K562 (cell line): ENCODE data around the gene PRRT1. TPM values are rescaled to one million over a fixed set of nuclear protein-coding genes. Genes with fewer than 3 reads are reported as not detected.

Source experiments
- BCL6 ChIP-seq: fragments of 250-450 bp; sonication (Bioruptor Pico); IDR thresholded peaks from 2 replicates; pipeline ENCODE4 v1.4.0; 2020
- EHMT2 ChIP-seq: fragments of 450-650 bp; IDR thresholded peaks from 2 replicates; pipeline ENCODE4 v1.6.1; 2018; ENCODE audit warnings: antibody characterized with exemption
- GTF2E2 ChIP-seq: fragments of 200-800 bp; sonication (Bioruptor generic); IDR thresholded peaks from 2 replicates; pipeline ENCODE4 v1.6.1; 2016; ENCODE audit warnings: missing genetic modification characterization, missing compliant biosample characterization
- HDAC8 ChIP-seq: fragments of 450-650 bp; IDR thresholded peaks from 2 replicates; pipeline ENCODE4 v1.6.1; 2016; ENCODE audit warnings: mild to moderate bottlenecking, missing genetic modification characterization, moderate library complexity, missing compliant biosample characterization
- MIER1 ChIP-seq: fragments of 450-650 bp; IDR thresholded peaks from 2 replicates; pipeline ENCODE4 v1.6.1; 2016; ENCODE audit warnings: antibody characterized with exemption, mild to moderate bottlenecking, low read depth
- MTF1 ChIP-seq: fragments of 250-450 bp; sonication (Bioruptor Pico); IDR thresholded peaks from 2 replicates; pipeline ENCODE4 v1.9.0; 2021; ENCODE audit warnings: moderate library complexity, mild to moderate bottlenecking, inconsistent platforms, borderline replicate concordance
- MXI1 ChIP-seq: IDR thresholded peaks from 2 replicates; pipeline ENCODE4 v1.6.1; 2011; ENCODE audit warnings: low read depth, mild to moderate bottlenecking, improper control_type of control experiment, low read length
- NFATC3 ChIP-seq: fragments of 450-650 bp; IDR thresholded peaks from 2 replicates; pipeline ENCODE4 v1.6.1; 2017; ENCODE audit warnings: mild to moderate bottlenecking
- NFYB ChIP-seq: IDR thresholded peaks from 2 replicates; pipeline ENCODE4 v1.6.1; 2011; ENCODE audit warnings: mild to moderate bottlenecking, moderate library complexity; ENCODE audit not compliant: insufficient read length; ENCODE audit errors: extremely low read depth
- PCBP1 ChIP-seq: fragments of 200-400 bp; formaldehyde crosslinking; IDR thresholded peaks from 2 replicates; pipeline ENCODE4 v1.6.1; 2018; ENCODE audit warnings: mild to moderate bottlenecking, low read depth, low read length; ENCODE audit not compliant: poor library complexity, severe bottlenecking
- SUPT5H ChIP-seq: fragments of 450-650 bp; IDR thresholded peaks from 2 replicates; pipeline ENCODE4 v1.6.1; 2016
- YY1 ChIP-seq, 3 experiments: IDR thresholded peaks; 2 replicates each; pipeline ENCODE4 v1.6.1; 2011; ENCODE audit warnings: low read length in 2 of 3, mild to moderate bottlenecking in 2 of 3, moderate library complexity in 2 of 3, borderline replicate concordance in 1 of 3, control low read depth in 1 of 3, low read depth in 1 of 3; ENCODE audit not compliant: insufficient read depth in 3 of 3, insufficient replicate concordance in 2 of 3, control insufficient read depth in 1 of 3, insufficient read length in 1 of 3; ENCODE audit errors: extremely low read depth in 1 of 3
- ZNF239 ChIP-seq: fragments of 250-450 bp; sonication (Bioruptor Pico); IDR thresholded peaks from 2 replicates; pipeline ENCODE4 v1.4.0; 2020; ENCODE audit warnings: mild to moderate bottlenecking
- ZNF324 ChIP-seq: fragments of 250-450 bp; sonication (Bioruptor Pico); IDR thresholded peaks from 2 replicates; pipeline ENCODE4 v1.4.0; 2020; ENCODE audit warnings: mild to moderate bottlenecking
- polyA plus RNA-seq, 8 experiments: library from polyadenylated mRNA; depleted of rRNA in 4 of 8; stranded (reverse) in 5 of 8; unstranded in 3 of 8; fragments of >200 nt; fragmentation: Nextera tagmentation in 2 of 8; fragmentation: Illumina TruSeq in 1 of 8; extraction: Ambion mirVana in 2 of 8; extraction: Trizol in 1 of 8; gene quantifications; 2 replicates each; pipeline versions ENCODE4 v1.2.1 to v1.2.3, GENCODE V29; 2011 to 2014; ENCODE audit warnings: inconsistent platforms in 1 of 8, missing spikeins in 1 of 8
- total RNA-seq, 7 experiments: library from RNA; depleted of rRNA in 6 of 7; stranded (reverse); fragments of >200 nt in 6 of 7; fragmentation: Illumina TruSeq in 2 of 7; extraction: Trizol in 2 of 7; gene quantifications; 2 replicates each; pipeline versions ENCODE4 v1.2.1 to v1.2.3, GENCODE V29; 2011 to 2021; ENCODE audit warnings: low replicate concordance in 1 of 7
- TF ChIP-seq, protein P1 (sequence below): fragments of 450-650 bp; IDR thresholded peaks from 2 replicates; pipeline ENCODE4 v1.6.1; 2016; ENCODE audit warnings: low read depth, mild to moderate bottlenecking, moderate library complexity
- TF ChIP-seq, protein P2 (sequence below): IDR thresholded peaks from 3 replicates; pipeline ENCODE4 v1.6.1; 2011; ENCODE audit warnings: borderline replicate concordance, mild to moderate bottlenecking; ENCODE audit not compliant: insufficient read length, insufficient read depth
- TF ChIP-seq, protein P3 (sequence below), 2 experiments: IDR thresholded peaks; 2 replicates each; pipeline ENCODE4 v1.6.1; 2012; ENCODE audit warnings: improper control_type of control experiment in 2 of 2, low read depth in 2 of 2, low read length in 2 of 2, borderline replicate concordance in 1 of 2
- TF ChIP-seq, protein P4 (sequence below): fragments of 250-450 bp; sonication (Bioruptor Pico); IDR thresholded peaks from 2 replicates; pipeline ENCODE4 v1.4.0; 2020; ENCODE audit warnings: mild to moderate bottlenecking, moderate library complexity, borderline replicate concordance
- TF ChIP-seq, protein P5 (sequence below): fragments of 250-450 bp; sonication (Bioruptor Pico); IDR thresholded peaks from 2 replicates; pipeline ENCODE4 v1.8.0; 2021; ENCODE audit warnings: borderline replicate concordance, mild to moderate bottlenecking, moderate library complexity; ENCODE audit not compliant: poor library complexity, severe bottlenecking

The PRRT1 gene
- total and polyA plus RNA-seq, 9 of the 15 experiments (the other 6 are each of a cell fraction or from before 2014, with no cell fraction given) = 0.14 to 3.5 (median 0.41) TPM

DNA sequence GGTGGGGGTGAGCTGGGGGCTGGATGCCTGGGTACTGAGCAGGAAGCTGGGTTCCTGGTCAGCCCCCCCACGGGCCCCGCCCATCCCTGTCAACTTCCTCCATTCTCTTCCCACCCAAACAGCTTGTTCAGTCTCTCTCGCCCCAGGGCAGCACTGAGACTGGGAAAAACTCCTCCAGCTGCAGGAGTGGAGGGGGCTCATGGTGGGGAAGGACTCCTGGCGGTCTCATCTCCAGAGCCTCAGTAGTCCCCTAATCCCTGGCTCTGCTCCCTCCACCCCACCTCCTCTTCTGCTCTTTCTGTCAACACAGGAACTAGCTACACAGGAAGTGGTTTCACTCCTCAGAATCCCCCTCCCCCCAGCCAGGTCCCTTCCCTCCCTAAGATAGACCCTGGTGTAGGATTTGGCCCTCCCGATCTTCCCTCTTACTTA is 40.9 kb upstream of the PRRT1 start, which contains the start of gene GPSM3 (continued):
- TF ChIP-seq MIER1 = no peak
- no peak for TF ChIP-seq NFATC3
- TF ChIP-seq, protein P1, sequence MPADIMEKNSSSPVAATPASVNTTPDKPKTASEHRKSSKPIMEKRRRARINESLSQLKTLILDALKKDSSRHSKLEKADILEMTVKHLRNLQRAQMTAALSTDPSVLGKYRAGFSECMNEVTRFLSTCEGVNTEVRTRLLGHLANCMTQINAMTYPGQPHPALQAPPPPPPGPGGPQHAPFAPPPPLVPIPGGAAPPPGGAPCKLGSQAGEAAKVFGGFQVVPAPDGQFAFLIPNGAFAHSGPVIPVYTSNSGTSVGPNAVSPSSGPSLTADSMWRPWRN = no peak
- peak in 1 of 3 experiments; percentile 8 for TF ChIP-seq YY1 (IDR thresholded peaks at IDR 0.05; ENCODE audit: borderline replicate concordance in 1 of 3, control insufficient read depth in 1 of 3, extremely low read depth in 1 of 3, insufficient read depth in 3 of 3, insufficient read length in 1 of 3, insufficient replicate concordance in 2 of 3, low read depth in 1 of 3, low read length in 2 of 3)
- TF ChIP-seq GTF2E2 (tag) = peak; percentile 20; the same call in 1 of the 2 replicates
- TF ChIP-seq HDAC8 (tag) = no peak
- TF ChIP-seq SUPT5H = peak; percentile 76
- TF ChIP-seq, protein P2, sequence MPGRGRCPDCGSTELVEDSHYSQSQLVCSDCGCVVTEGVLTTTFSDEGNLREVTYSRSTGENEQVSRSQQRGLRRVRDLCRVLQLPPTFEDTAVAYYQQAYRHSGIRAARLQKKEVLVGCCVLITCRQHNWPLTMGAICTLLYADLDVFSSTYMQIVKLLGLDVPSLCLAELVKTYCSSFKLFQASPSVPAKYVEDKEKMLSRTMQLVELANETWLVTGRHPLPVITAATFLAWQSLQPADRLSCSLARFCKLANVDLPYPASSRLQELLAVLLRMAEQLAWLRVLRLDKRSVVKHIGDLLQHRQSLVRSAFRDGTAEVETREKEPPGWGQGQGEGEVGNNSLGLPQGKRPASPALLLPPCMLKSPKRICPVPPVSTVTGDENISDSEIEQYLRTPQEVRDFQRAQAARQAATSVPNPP = no peak
- TF ChIP-seq MTF1 (CRISPR knock-in tag) = no peak
- TF ChIP-seq, protein P3, sequence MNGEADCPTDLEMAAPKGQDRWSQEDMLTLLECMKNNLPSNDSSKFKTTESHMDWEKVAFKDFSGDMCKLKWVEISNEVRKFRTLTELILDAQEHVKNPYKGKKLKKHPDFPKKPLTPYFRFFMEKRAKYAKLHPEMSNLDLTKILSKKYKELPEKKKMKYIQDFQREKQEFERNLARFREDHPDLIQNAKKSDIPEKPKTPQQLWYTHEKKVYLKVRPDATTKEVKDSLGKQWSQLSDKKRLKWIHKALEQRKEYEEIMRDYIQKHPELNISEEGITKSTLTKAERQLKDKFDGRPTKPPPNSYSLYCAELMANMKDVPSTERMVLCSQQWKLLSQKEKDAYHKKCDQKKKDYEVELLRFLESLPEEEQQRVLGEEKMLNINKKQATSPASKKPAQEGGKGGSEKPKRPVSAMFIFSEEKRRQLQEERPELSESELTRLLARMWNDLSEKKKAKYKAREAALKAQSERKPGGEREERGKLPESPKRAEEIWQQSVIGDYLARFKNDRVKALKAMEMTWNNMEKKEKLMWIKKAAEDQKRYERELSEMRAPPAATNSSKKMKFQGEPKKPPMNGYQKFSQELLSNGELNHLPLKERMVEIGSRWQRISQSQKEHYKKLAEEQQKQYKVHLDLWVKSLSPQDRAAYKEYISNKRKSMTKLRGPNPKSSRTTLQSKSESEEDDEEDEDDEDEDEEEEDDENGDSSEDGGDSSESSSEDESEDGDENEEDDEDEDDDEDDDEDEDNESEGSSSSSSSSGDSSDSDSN (IDR thresholded peaks at IDR 0.05; ENCODE audit: borderline replicate concordance in 1 of 2, low read depth in 2 of 2, low read length in 2 of 2) = 0 out of 4 replicates have a peak, but pooled peaks of 1 of the 2 experiments have one; percentile 44
- TF ChIP-seq, protein P4, sequence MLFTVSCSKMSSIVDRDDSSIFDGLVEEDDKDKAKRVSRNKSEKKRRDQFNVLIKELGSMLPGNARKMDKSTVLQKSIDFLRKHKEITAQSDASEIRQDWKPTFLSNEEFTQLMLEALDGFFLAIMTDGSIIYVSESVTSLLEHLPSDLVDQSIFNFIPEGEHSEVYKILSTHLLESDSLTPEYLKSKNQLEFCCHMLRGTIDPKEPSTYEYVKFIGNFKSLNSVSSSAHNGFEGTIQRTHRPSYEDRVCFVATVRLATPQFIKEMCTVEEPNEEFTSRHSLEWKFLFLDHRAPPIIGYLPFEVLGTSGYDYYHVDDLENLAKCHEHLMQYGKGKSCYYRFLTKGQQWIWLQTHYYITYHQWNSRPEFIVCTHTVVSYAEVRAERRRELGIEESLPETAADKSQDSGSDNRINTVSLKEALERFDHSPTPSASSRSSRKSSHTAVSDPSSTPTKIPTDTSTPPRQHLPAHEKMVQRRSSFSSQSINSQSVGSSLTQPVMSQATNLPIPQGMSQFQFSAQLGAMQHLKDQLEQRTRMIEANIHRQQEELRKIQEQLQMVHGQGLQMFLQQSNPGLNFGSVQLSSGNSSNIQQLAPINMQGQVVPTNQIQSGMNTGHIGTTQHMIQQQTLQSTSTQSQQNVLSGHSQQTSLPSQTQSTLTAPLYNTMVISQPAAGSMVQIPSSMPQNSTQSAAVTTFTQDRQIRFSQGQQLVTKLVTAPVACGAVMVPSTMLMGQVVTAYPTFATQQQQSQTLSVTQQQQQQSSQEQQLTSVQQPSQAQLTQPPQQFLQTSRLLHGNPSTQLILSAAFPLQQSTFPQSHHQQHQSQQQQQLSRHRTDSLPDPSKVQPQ (CRISPR knock-in tag) = no peak
- TF ChIP-seq NFYB = no peak
- TF ChIP-seq BCL6 = no peak
- no peak for TF ChIP-seq MXI1
- no peak; the same call in 1 of the 2 replicates for TF ChIP-seq EHMT2
- TF ChIP-seq, protein P5, sequence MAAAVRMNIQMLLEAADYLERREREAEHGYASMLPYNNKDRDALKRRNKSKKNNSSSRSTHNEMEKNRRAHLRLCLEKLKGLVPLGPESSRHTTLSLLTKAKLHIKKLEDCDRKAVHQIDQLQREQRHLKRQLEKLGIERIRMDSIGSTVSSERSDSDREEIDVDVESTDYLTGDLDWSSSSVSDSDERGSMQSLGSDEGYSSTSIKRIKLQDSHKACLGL (CRISPR knock-in tag) = no peak
- TF ChIP-seq PCBP1 = no peak
- TF ChIP-seq ZNF239 (CRISPR knock-in tag) = no peak
- TF ChIP-seq ZNF324 = no peak
